Body of pancreas (tissue), 4 donors: ENCODE measurements around the gene DDIT4L.

ENCODE experiments used
- POLR2A ChIP-seq, 3 donors: fragments of 450-650 bp; IDR thresholded peaks; one replicate each; pipeline ENCODE4 v1.6.1; 2016; ENCODE audit warnings: antibody characterized with exemption in 3 of 3, mild to moderate bottlenecking in 2 of 3
- TF ChIP-seq, protein P1 (sequence below), 7 experiments: fragments of 450-650 bp in 4 of 7; fragments of 200-600 bp in 3 of 7; sonication (generic) in 3 of 7; IDR thresholded peaks; one replicate each; pipeline ENCODE4 v1.5.1; 2016 to 2019; ENCODE audit warnings: antibody characterized with exemption in 7 of 7

- TF ChIP-seq POLR2A (IDR thresholded peaks at IDR 0.05) = no peak
- TF ChIP-seq, protein P1, sequence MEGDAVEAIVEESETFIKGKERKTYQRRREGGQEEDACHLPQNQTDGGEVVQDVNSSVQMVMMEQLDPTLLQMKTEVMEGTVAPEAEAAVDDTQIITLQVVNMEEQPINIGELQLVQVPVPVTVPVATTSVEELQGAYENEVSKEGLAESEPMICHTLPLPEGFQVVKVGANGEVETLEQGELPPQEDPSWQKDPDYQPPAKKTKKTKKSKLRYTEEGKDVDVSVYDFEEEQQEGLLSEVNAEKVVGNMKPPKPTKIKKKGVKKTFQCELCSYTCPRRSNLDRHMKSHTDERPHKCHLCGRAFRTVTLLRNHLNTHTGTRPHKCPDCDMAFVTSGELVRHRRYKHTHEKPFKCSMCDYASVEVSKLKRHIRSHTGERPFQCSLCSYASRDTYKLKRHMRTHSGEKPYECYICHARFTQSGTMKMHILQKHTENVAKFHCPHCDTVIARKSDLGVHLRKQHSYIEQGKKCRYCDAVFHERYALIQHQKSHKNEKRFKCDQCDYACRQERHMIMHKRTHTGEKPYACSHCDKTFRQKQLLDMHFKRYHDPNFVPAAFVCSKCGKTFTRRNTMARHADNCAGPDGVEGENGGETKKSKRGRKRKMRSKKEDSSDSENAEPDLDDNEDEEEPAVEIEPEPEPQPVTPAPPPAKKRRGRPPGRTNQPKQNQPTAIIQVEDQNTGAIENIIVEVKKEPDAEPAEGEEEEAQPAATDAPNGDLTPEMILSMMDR (IDR thresholded peaks at IDR 0.05) = no peak
These were observed 34.5 kb upstream of the DDIT4L start for GRCh38 chr4:100224721-100225120.
